Measurements from ENCODE around the gene ATP9A. TPM values are rescaled to one million over a fixed set of nuclear protein-coding genes. Genes with fewer than 3 reads are reported as not detected.
"Not testable (repeated sequence)": the region's sequence is repeated elsewhere in the genome, so short reads cannot be mapped to it uniquely, and the experiment has no call there.

Gene ATP9A
- total RNA-seq, 1 donor from 2014 or later, result 88.1 TPM

- H3K9me3 Mint-ChIP-seq (ENCODE audit: low read depth), result peaks cover 5% of the 10 kb centered on the region
- peaks cover 18% of the 10 kb centered on the region for H3K4me1 Mint-ChIP-seq (ENCODE audit: low read depth)
- no peak overlapping the region for H3K27ac Mint-ChIP-seq
- no peak for DNase-seq (ENCODE audit: low spot score, unreplicated experiment)
- TF ChIP-seq, protein P1, sequence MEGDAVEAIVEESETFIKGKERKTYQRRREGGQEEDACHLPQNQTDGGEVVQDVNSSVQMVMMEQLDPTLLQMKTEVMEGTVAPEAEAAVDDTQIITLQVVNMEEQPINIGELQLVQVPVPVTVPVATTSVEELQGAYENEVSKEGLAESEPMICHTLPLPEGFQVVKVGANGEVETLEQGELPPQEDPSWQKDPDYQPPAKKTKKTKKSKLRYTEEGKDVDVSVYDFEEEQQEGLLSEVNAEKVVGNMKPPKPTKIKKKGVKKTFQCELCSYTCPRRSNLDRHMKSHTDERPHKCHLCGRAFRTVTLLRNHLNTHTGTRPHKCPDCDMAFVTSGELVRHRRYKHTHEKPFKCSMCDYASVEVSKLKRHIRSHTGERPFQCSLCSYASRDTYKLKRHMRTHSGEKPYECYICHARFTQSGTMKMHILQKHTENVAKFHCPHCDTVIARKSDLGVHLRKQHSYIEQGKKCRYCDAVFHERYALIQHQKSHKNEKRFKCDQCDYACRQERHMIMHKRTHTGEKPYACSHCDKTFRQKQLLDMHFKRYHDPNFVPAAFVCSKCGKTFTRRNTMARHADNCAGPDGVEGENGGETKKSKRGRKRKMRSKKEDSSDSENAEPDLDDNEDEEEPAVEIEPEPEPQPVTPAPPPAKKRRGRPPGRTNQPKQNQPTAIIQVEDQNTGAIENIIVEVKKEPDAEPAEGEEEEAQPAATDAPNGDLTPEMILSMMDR (IDR thresholded peaks at IDR 0.05; ENCODE audit: unreplicated experiment), result no peak
- peaks cover 36% of the 10 kb centered on the region for H3K36me3 Mint-ChIP-seq (ENCODE audit: insufficient read depth)
- no peaks in the 10 kb centered on the region for H3K27me3 Mint-ChIP-seq
- H3K4me3 Mint-ChIP-seq (ENCODE audit: low read depth), result no peak overlapping the region
Measured at GRCh38 chr20:51691703-51692102, 76.5 kb downstream of the ATP9A start.

DNA sequence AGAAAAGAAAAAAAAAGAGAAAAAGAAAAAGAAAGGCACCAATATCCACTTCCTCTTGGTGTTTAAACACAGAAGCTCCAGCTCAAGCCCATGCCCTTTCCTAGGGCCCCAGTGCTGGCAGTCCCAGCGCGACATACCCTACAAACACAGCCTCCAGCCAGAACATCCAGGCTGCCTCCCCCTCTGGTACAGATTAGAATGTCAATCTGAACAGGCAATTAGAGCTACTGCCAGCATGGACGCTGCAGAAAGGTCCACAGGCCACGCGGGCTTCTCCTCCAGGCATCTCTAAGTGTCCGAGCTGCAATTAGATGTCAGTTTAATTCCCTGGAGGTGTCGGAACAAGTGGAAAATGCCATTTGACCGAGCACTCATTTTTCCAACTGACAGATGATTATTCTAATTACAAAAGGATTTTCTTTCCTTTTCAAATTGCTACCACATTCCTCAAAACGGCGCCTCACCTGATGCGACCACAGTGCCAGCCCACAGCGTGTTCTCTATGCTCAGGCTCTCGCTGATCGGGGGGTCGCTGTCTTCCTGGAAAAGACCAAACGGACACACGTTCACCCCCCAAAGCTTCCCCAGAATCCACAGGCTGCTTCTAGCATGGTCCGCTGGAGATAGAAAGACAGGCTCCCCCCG is 79.5 kb downstream of the ATP9A start:
- TF ChIP-seq, protein P1 (IDR thresholded peaks at IDR 0.05; ENCODE audit: unreplicated experiment), result no peak
- peaks cover 41% of the 10 kb centered on the region for H3K36me3 Mint-ChIP-seq (ENCODE audit: insufficient read depth)
- H3K27ac Mint-ChIP-seq, result peak overlapping the region; percentile 69

GRCh38 chr20:51687630-51688029 is 80.6 kb downstream of the ATP9A start:
- DNase-seq (ENCODE audit: low spot score, unreplicated experiment), result no peak
- H3K36me3 Mint-ChIP-seq (ENCODE audit: insufficient read depth), result peaks cover 37% of the 10 kb centered on the region

More for the DNA sequence above, 79.5 kb downstream of the ATP9A start:
- no peak for DNase-seq (ENCODE audit: low spot score, unreplicated experiment)
- Mint-ChIP-seq H3K27me3 (no peaks in the 10 kb centered on the region), H3K9me3 (ENCODE audit: low read depth) (peaks cover 5% of the 10 kb centered on the region), H3K4me3 (ENCODE audit: low read depth) (no peak overlapping the region), H3K4me1 (ENCODE audit: low read depth) (peaks cover 1% of the 10 kb centered on the region)

GRCh38 chr20:51687108-51687507 is 81.1 kb downstream of the ATP9A start:
- no peak overlapping the region for H3K27ac Mint-ChIP-seq
- no peak for DNase-seq (ENCODE audit: low spot score, unreplicated experiment)
- H3K4me1 Mint-ChIP-seq (ENCODE audit: low read depth), result peaks cover 1% of the 10 kb centered on the region
- TF ChIP-seq, protein P1 (IDR thresholded peaks at IDR 0.05; ENCODE audit: unreplicated experiment), result no peak
- peaks cover 4% of the 10 kb centered on the region for H3K9me3 Mint-ChIP-seq (ENCODE audit: low read depth)
- no peaks in the 10 kb centered on the region for H3K27me3 Mint-ChIP-seq
- no peak overlapping the region for H3K4me3 Mint-ChIP-seq (ENCODE audit: low read depth)
- peaks cover 34% of the 10 kb centered on the region for H3K36me3 Mint-ChIP-seq (ENCODE audit: insufficient read depth)

More at GRCh38 chr20:51687630-51688029, 80.6 kb downstream of the ATP9A start:
- peaks cover 5% of the 10 kb centered on the region for H3K9me3 Mint-ChIP-seq (ENCODE audit: low read depth)
- no peak overlapping the region for H3K4me3 Mint-ChIP-seq (ENCODE audit: low read depth)
- TF ChIP-seq, protein P1 (IDR thresholded peaks at IDR 0.05; ENCODE audit: unreplicated experiment), result no peak
- no peaks in the 10 kb centered on the region for H3K27me3 Mint-ChIP-seq
- H3K27ac Mint-ChIP-seq, result no peak overlapping the region
- peaks cover 1% of the 10 kb centered on the region for H3K4me1 Mint-ChIP-seq (ENCODE audit: low read depth)

DNA sequence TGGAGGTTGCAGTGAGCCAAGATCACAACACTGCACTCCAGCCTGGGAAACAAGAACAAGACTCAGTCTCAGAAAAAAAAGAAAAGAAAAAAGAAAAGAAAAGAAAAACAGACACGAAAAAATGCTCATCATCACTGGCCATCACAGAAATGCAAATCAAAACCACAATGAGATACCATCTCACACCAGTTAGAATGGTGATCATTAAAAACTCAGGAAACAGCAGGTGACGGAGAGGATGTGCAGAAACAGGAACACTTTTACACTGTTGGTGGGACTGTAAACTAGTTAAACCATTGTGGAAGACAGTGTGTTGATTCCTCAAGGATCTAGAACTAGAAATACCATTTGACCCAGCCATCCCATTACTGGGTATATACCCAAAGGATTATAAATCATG is 82.7 kb downstream of the ATP9A start:
- not testable (repeated sequence) for H3K27me3 Mint-ChIP-seq; H3K9me3 Mint-ChIP-seq (ENCODE audit: low read depth); H3K4me3 Mint-ChIP-seq (ENCODE audit: low read depth); H3K27ac Mint-ChIP-seq; H3K4me1 Mint-ChIP-seq (ENCODE audit: low read depth); DNase-seq (ENCODE audit: low spot score, unreplicated experiment)
- H3K36me3 Mint-ChIP-seq (ENCODE audit: insufficient read depth), result peaks cover 23% of the 10 kb centered on the region

Data from progenitor cell of endocrine pancreas (in vitro differentiated cells).